NCI-H2107 treated with DMSO at 0.1 percent for 48 hours (cell line): Measurements from ENCODE around the gene KCNQ1.

Experiments
- DNase-seq: peaks from one replicate; lab custom pipeline; 2025; ENCODE audit not compliant: unreplicated experiment; lab: John Stamatoyannopoulos, UW

The KCNQ1 gene

DNA sequence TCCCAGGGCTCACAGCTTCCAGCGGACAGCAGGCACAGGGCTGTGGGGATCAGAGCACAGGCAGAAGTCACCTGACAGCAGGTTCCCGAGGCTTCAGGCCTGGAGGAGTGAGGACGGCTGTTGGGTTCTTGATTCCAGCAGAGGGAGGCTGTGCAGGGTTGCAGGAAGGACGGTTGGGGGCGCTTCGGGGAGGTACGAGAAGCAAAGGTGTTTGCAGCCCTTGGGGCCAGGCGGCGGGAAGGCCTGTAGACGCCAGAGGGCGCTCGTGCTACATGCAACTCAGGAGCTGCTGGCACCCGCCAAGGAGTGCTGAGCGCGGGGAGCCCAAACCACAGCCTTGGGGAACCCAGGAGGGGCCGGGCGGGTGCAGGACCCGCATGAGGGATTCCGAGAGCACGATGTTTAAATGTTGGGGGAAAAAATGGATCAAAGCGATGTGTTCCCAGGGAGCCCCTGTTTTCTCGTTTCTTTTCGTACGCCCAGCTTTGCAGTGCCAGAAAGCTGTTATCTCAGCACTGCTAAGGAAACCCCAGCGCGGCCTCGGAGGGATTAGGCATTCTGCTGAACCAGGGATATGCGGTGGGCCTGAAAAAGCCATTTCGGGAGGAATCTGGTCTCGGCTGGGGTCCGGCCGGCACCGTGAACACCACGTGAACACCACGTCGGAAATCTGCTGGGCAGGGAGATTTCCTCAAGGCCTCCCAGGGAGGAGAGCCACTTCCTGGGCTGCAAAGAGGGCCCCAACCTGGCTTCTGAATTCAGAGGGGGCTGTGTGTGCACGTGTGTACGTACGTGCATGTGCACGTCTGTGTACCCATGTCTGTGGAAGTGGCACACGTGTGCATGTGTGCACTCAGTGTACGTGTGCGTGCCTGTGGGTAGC, 88.1 kb downstream of the KCNQ1 start:
- DNase-seq = peak; percentile 27

DNA sequence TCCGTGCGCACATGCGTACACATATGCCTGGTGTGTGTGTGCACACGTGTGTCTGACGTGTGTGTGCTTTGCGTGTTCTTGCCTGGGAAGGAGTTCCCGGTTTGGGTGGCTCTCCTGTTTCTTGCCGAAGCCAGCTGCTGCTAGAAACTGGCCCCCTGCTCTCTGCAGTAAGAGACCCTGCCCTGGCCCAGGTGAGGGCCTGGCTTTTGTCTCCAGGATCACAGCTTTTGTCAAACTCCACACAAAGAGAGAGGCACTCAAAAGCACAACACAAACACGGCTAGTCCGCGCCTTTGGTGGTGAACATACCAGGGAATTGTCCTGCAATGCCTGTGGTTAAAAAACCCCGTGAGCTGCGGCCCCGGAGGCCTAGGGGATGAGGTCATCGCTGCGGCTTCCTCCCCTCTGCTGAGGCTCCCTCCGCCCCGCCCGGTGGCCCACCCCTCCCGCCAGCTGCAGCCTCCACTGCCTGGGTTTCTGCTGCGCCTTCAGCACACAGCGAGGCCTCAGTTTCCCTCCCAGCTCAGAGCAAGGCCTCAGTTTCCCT, 88.9 kb downstream of the KCNQ1 start:
- DNase-seq = peak; percentile 2

DNA sequence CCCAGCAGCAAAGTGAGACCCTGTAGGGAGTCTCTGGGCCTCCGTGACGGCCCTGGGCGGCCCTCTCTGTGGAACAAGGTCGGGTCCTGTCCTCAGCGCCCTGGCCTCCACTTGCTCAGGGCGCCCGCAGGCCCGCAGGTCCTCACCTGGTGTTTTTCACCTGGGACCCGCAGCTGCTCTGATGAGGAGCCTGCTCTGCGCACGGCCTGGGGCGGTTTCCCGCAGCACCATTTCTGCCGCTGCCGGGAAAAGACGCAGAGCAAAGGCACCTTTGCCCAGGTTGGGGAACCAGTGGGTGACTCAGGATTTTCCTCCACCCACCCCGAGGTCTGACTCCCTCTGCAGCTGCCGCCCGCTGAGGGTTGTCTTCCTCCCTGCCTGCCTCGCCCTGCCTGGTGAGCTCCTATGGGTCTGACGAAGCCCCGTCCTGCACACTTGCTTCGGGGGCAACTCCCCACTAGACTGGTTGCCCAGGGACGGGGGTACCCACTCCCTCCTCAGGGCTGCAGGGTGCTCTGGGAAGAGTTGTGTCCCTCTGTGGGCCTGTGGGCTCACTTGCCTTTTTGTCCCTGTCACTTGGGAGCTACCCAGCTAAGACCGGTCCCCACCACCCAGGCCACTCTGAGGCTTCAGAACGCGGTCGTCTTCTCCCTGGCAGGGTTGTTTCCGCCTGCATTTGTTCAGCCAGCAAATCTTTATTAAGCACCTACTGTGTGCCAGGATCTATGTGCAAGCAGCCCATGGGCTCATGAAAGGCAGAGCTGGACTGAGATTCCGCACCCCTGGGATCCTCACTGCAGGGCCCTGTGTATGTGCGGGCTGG, 89.5 kb downstream of the KCNQ1 start:
- no peak for DNase-seq

DNA sequence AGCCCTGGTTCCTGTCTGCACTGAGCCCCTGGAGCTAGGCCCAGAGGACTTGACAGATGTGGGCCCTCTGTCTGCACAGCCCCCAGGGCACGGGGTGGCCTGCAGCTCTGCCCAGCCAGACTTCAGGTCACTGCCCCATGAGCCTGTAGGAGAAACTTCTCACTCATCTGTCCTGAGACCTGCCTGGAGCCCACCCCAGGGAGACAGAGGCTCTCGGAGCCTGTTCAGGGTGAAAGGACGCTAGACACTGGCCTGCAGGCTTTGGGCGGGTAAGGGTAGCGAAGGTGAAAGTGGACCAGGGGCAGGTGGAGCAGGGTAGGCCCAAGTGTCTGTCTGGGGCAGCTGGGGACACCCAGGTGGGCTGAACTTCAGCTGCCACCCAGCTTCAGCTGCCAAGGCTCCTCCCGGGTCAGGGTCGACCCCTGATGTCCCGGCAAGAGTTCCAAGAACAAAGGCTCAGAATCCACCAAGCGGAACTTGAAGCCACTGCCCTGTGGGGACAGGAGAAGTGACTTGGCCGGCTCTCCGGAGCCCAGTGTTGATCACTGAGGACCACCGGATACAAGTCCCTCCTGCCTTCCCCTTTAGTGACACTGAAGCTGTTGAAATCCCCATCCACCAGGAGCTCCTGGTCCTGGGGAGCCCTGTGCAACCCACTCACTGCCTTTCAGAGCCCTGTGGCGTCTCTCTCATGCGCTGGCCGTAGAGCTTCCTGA, 90.3 kb downstream of the KCNQ1 start:
- DNase-seq = no peak

DNA sequence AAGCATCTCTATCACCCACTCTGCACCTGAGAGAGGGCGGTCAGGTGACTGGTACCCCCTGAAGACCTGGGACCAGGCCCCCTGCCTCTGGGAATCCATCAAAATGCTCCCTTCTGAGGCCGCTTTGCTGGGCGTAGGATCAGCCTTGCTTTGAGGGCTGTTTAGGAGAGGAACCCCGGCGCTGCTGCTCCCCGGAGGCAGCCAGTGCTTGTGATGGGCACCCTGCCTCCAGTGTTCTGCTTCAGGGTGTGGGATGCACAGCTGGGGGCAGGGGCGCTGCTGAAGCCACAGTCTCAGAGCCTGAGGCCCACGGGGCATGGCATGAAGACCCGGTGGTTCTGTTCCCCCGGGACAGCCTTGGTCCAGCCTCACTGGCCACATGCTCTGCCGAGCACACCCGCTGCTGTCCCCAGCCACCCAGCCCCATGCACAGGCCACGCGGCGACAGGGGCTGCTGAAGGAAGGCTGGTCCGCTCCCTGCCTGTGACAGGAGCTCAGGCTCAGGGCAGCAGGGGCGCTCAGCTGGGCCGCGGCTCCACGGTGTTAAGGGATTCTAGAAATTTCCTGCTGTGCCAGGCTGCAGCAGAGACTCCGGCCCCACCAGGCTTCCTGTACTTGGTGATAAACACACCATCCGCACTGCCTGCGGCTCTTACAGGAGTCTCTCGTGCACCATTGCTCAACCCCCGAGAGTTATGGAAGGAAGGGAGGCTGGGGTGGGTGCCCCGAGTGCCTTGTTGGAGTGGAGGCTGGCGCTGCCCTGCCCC, 91.0 kb downstream of the KCNQ1 start:
- DNase-seq = no peak

DNA sequence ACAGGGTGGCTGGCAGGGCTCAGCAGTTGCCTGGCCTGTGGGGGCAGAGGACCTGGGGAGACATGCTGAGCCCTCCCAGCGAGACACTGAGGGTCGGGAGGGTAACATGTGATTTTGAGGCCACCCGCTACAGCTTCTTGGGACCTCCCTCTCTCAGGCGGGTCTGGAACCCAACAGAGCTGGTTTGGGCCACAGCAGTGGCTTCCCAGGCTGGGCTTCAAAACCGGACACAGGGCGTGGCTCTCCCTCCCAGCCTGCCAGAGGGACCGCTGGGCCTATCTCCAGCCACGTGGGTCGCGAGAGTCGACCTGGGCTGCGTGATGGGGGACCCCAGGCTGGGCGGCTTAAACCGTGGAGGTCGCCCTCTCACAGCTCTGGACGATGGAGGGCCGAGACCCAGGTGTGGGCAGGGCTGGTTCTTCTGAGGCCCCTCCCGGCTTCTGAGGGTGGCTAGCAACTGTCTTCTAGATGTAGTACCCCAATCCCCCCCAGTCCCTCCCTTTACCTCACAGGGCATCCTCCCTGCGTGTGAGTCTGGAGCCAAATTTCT, 91.7 kb downstream of the KCNQ1 start:
- DNase-seq = no peak

DNA sequence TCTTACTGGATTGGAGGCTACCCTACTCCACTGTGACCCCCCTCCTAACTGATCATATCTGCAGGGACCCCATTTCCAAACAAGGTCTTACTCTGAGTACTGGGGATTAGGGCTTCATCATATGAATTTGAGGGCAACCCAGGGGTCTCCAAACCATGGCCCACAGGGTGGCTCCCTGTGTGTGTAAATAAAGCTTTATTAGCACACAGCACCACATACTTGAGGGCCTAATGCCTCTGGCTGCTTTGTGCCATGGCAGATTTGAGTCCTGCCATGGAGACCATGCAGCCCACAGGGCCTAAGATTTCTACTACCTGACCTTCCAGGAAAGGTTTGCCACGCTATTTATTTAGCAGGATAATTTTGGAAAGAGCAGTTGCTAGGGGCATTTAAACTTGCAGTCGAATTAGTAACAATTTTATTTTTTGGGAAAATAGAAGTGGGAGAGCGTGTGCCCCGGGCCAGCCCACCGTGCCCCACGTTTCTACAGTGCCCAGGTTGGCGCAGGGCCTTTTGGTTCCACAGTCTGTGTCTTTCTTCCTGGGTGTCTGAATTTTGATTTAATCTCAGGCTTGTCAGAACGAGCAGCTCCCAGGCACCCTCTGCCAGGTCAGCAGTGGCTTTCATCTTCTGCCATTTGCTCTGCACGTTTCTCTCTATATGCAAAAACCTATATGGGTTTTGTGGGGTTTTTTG, 92.3 kb downstream of the KCNQ1 start:
- DNase-seq = no peak

DNA sequence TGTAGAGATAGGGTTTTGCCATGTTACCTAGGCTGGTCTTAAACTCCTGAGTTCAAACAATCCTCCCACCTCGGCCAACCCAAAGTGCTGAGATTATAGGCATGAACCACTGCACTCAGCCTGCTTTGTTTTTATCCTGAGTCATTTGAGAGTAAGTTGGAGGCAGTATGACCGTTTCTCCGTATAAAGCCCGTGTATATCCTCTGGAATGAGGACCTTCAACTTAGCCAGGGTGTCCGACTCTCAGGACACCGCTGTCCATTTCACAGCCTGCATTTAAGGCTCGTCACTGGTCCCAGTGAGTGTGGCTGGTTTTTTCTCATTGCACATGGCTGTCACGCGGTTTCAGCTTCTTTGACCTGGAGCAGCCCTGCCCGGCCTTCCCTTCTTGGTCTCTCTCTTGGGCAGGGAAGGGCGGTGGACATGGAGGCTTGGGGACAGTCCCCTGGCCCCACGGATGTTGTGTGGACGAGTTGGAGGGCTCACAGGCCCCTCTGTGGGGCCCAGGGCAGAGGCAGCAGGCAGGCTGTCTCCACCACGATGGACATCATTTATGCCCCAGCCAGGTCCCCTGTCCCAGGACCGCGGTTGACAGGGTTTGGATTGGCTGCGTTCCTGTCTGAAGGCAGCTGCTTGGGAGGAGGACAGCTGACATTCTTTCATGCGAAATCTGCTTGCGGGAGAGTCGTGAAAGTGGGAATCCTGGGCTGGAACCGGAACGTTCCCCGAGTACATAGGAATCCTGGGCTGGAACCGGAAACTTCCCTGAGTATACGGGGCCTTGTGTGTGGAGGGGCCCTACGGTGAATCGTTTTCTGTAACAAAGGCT, 93.3 kb downstream of the KCNQ1 start:
- no peak for DNase-seq

DNA sequence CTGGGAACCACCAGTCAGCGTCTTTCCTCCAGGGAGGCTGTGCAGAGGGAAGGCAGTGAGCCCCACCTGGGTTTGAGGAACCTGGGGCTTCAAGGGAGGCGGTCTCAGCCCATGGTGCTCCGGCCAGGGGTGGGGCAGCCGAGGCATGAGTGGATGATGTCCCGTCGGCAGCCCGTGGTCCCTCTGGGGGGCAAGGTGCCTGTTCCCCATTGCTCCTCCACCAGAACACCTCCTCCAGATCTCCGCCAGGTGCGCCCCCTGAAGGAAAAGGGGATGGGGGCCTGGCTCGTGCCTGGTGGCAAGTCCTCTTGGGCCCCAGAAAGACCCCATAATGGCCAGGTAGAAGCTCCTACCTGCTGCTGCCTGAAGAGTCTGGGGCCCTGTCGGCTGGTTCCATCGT, 94.1 kb downstream of the KCNQ1 start:
- no peak for DNase-seq

DNA sequence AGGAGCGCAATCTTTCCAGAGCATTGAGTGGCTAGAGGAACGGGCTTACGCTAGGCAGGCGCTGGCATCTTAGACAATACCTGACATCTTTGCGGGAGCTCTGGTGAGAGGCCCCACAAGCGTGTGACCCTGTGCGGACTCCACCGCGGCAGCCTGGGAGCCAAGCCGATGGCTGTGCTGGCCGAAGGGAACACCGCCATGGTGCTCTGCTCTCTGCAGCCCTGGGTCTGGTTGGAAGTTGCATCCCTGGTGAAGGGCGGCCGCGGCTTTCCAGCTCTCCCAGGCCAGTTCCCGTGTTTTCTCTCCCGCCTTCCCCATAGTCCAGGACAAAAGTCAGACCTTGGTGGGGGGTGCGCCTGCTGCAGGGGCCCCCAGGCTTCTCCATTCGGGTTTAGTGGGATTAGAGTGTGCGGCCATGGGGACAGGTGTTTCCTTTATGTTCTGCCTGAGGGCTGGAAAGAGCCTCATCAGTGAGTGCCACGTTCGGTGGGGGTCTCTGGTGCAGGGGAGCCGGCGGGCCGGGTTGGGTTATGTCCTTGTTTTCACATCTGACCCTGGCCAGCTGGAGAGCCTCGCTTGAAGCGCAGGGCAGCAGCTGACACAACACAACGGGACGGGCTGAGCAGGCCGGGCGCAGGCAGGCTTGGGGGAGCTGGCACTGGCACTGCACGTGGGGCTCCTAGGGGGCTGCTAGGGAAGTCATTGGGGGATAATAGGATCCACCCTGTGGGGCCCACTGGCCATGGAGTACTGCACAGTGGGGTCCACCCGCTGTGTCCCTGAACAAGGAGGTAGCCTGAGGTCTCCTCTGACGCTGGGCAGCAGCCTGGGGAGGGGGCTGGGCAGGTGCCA, 94.8 kb downstream of the KCNQ1 start:
- DNase-seq = no peak

DNA sequence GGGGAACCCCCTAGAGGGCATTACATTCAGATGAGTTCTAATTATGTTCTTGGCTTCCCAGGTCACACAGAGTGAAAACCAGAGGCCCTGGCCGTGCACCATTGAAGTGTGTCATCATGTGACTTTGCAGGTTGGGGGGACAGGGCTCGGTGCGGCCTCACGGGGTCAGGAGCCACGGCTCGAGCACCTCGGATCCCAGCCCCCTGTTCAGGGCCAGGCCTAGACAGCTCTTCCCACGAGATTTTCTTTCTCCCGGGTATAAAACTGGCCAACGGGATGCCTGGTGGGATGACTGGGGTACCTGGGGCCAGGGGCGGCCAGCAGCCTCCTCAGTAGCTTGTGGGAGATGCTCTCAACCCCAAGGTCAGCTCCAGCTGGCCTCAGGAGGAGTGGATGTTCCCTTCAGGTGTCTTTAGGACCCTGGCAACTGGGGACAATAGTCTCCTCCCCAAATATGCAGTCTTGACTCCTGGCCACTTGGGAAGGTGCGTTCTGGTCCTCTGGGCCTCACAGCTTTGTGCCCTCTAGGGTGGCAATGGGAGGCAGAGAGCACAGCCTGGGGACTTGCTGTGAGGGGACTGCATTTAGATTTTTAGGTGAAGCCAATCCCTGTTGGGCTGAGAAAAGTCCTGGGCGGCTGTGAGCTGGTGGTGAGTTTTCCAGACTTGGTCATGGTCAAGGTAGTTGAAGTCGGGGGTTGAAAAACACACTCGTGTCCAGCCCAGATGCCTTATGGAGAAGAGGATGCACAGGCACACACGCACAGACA, 95.6 kb downstream of the KCNQ1 start:
- no peak for DNase-seq

DNA sequence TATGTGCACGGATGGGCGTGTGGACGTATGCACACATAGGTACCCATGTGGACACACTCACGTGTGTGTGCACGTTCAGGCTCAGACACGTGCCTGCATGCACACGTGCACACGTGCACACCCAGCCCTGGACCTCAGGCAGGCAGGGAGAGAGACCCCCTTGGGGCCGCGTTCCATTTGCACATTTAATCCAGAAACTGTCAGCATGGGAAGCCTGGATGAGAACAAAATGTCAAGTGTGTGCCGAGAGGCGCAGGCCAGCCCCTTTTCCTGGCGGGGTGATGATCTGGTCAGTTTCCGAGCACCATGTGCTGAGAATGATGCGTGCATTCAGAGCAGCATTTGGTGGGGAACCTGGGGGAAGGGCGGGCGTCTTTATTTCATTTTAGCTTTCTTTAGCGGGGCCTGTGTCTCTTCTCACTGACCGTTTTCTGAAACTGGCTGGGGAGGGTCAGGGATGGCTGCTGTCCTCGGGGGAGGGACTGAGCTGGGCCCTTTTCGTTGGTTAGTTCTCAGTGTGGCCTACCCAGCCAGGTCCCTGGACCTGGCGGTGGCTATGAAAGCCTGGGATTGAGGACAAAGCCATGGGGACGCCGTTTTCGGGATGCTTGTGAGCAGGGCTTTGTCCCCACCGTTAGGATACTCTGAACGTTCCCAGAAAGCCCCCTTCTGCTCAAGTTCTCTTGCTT, 96.3 kb downstream of the KCNQ1 start:
- no peak for DNase-seq

DNA sequence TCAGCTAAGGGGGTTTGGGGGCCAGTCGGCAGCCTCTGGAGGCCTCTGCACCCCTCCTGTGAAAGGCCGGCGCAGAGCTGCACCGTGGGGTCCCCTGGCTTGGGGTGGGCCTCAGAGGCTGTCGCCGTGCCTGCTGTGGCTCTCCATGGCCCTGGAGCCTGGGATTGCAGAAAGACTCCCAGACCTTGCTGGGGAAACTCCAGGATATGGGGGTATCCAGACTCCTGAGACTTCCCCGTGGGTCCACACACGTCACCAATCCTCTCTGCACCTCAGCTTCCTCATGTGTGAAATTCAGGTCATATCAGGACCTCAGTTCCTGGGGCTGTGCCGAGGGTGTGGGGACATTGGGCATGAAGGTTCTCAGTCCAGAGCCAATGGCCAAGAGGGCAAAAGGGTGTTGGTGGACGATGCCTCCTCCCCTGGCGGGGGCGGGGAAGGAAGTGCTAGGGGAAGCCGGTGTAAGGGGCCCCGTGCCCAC, 97.1 kb downstream of the KCNQ1 start:
- no peak for DNase-seq

DNA sequence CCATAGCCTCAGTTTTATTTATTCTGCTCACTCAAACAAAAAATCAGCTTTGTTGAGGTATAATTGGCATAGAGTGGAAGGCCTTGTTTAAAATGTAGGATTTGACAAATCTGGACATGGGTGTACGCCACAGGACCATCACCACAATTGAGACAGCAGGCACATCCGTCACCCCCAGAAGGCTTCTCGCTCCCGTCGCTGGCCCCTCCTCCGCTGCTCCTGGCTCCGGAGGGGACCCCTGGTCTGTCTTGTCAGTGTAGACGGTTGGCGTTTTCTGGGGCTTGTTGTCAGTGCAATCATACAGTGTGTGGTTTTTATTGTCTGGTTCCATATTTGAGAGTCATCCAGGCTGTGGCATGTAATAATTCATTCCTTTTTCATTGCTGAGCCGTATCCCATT, 97.6 kb downstream of the KCNQ1 start:
- DNase-seq = no peak

DNA sequence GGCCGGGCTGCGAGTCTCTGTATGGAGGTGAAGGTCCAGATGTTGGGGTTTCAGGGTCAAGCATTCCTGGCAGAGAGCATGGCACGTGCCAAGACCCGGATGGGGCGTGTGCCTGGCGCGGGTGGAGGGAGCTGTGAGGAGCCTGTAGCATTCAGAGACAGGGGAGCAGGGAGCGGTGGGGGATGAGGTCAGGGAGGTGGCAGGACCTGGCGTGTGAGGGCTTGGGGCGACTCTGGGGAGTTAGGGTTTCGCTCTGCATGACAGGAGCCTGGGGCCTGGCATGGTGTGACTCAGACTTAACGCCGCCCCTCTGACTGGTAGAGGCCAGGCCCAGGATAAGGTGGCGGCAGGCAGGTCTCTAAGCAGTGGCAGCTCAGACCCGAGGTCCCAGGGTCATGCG, 103.0 kb downstream of the KCNQ1 start:
- DNase-seq = no peak

DNA sequence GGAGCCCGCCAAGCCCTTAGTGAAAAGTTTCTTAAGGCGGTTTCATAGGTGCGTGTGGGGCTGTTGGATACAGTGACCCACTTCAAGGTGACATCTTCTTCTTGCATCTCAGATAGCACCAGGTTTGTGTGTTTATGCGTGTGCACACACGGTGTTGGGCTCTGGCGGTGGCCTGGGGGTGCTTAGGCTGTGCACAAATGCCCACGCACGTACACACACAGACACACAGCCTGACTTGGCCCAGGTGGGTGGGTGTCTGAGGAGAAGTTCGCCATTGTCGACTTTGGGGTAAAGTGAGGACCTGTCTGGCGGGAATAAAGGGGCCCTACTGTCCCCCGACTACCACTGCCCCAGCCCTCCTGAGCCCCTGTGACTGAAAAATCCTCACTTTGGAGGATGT, 103.8 kb downstream of the KCNQ1 start:
- DNase-seq = no peak
